BLaER1 (cell line): ENCODE measurements around the gene CTNND2.
A peak's percentile ranks its signal among the peaks of the same experiment; 100 is the strongest.

Experiments
- H3K27ac ChIP-seq: shearing (Covaris generic); formaldehyde crosslinking; 2 replicates; pipeline ENCODE4 v1.8.1; 2022
- H3K27me3 ChIP-seq: shearing (Covaris generic); formaldehyde crosslinking; 2 replicates; pipeline ENCODE4 v1.8.1; 2022
- H3K36me3 ChIP-seq: shearing (Covaris generic); formaldehyde crosslinking; 2 replicates; pipeline ENCODE4 v1.8.1; 2022
- H3K4me1 ChIP-seq: shearing (Covaris generic); formaldehyde crosslinking; 2 replicates; pipeline ENCODE4 v1.8.1; 2022
- H3K4me2 ChIP-seq: shearing (Covaris generic); formaldehyde crosslinking; 2 replicates; pipeline ENCODE4 v1.8.1; 2022
- H3K4me3 ChIP-seq: shearing (Covaris generic); formaldehyde crosslinking; 2 replicates; pipeline ENCODE4 v1.8.1; 2022
- H3K9ac ChIP-seq: shearing (Covaris generic); formaldehyde crosslinking; 2 replicates; pipeline ENCODE4 v1.8.1; 2022
- H3K9me3 ChIP-seq: shearing (Covaris generic); formaldehyde crosslinking; 2 replicates; pipeline ENCODE4 v1.8.1; 2022
- H4K20me1 ChIP-seq: shearing (Covaris generic); formaldehyde crosslinking; 2 replicates; pipeline ENCODE4 v1.8.1; 2022
- Cebpa-rat ChIP-seq: shearing (Covaris generic); IDR thresholded peaks from 2 replicates; pipeline ENCODE4 v1.8.1; 2022

Gene CTNND2

GRCh38 chr5:11197726-11198125 is 706.5 kb downstream of the CTNND2 start:
- Histone ChIP-seq H3K27ac (no peak overlapping the region), H3K4me2 (no peak overlapping the region), H3K27me3 (no peaks in the 10 kb centered on the region), H3K9me3 (no peaks in the 10 kb centered on the region), H3K9ac (no peak overlapping the region), H3K4me3 (no peak overlapping the region), H4K20me1 (no peaks in the 10 kb centered on the region), H3K36me3 (no peaks in the 10 kb centered on the region), H3K4me1 (no peaks in the 10 kb centered on the region)
- no peak for TF ChIP-seq Cebpa-rat

- Histone ChIP-seq H3K4me2 (peak overlapping the region; percentile 48), H4K20me1 (no peaks in the 10 kb centered on the region), H3K9me3 (peaks cover 20% of the 10 kb centered on the region), H3K27me3 (no peaks in the 10 kb centered on the region), H3K36me3 (no peaks in the 10 kb centered on the region), H3K4me1 (peaks cover 12% of the 10 kb centered on the region), H3K4me3 (no peak overlapping the region), H3K27ac (no peak overlapping the region), H3K9ac (no peak overlapping the region)
- no peak for TF ChIP-seq Cebpa-rat
These were observed 712.6 kb downstream of the CTNND2 start for GRCh38 chr5:11191673-11192072.

GRCh38 chr5:11182441-11183080 is 721.7 kb downstream of the CTNND2 start:
- no peak overlapping the region for H3K9ac ChIP-seq
- no peak overlapping the region for H3K27ac ChIP-seq
- TF ChIP-seq Cebpa-rat: no peak
- peaks cover 43% of the 10 kb centered on the region for H3K4me1 ChIP-seq
- no peaks in the 10 kb centered on the region for H3K27me3 ChIP-seq
- peaks cover 54% of the 10 kb centered on the region for H3K9me3 ChIP-seq
- H4K20me1 ChIP-seq: no peaks in the 10 kb centered on the region
- H3K36me3 ChIP-seq: no peaks in the 10 kb centered on the region
- H3K4me2 ChIP-seq: no peak overlapping the region
- H3K4me3 ChIP-seq: no peak overlapping the region

- no peaks in the 10 kb centered on the region for H3K27me3 ChIP-seq
- H3K9me3 ChIP-seq: peaks cover 48% of the 10 kb centered on the region
- H3K4me3 ChIP-seq: no peak overlapping the region
- no peak overlapping the region for H3K27ac ChIP-seq
- H3K4me2 ChIP-seq: no peak overlapping the region
- H3K9ac ChIP-seq: no peak overlapping the region
- no peaks in the 10 kb centered on the region for H3K36me3 ChIP-seq
- peaks cover 43% of the 10 kb centered on the region for H3K4me1 ChIP-seq
- no peak for TF ChIP-seq Cebpa-rat
- no peaks in the 10 kb centered on the region for H4K20me1 ChIP-seq
These were observed 722.3 kb downstream of the CTNND2 start for GRCh38 chr5:11181940-11182339.

GRCh38 chr5:11180890-11181289 is 723.4 kb downstream of the CTNND2 start:
- TF ChIP-seq Cebpa-rat: no peak
- H3K4me1 ChIP-seq: peaks cover 37% of the 10 kb centered on the region
- H3K27ac ChIP-seq: 0 out of 2 replicates have a peak overlapping the region, but pooled peaks have one; percentile 18
- H3K36me3 ChIP-seq: no peaks in the 10 kb centered on the region
- peak overlapping the region; percentile 17; the same call in 1 of the 2 replicates for H3K4me2 ChIP-seq
- H3K9ac ChIP-seq: no peak overlapping the region
- H3K9me3 ChIP-seq: peaks cover 37% of the 10 kb centered on the region
- no peaks in the 10 kb centered on the region for H4K20me1 ChIP-seq
- H3K4me3 ChIP-seq: no peak overlapping the region; the same call in 1 of the 2 replicates
- no peaks in the 10 kb centered on the region for H3K27me3 ChIP-seq

- no peaks in the 10 kb centered on the region for H3K36me3 ChIP-seq
- H3K9ac ChIP-seq: no peak overlapping the region
- H3K4me1 ChIP-seq: peaks cover 27% of the 10 kb centered on the region
- no peak overlapping the region for H3K27ac ChIP-seq
- no peak for TF ChIP-seq Cebpa-rat
- H3K4me2 ChIP-seq: no peak overlapping the region
- no peaks in the 10 kb centered on the region for H4K20me1 ChIP-seq
- H3K9me3 ChIP-seq: peaks cover 36% of the 10 kb centered on the region
- H3K27me3 ChIP-seq: no peaks in the 10 kb centered on the region
- H3K4me3 ChIP-seq: no peak overlapping the region
These were observed 726.1 kb downstream of the CTNND2 start for GRCh38 chr5:11177999-11178711.

- Histone ChIP-seq H3K9ac (no peak overlapping the region), H3K4me2 (no peak overlapping the region), H3K4me1 (peaks cover 33% of the 10 kb centered on the region), H3K36me3 (no peaks in the 10 kb centered on the region), H3K27ac (no peak overlapping the region), H4K20me1 (no peaks in the 10 kb centered on the region), H3K4me3 (no peak overlapping the region), H3K9me3 (peaks cover 21% of the 10 kb centered on the region), H3K27me3 (no peaks in the 10 kb centered on the region)
- TF ChIP-seq Cebpa-rat: no peak
These were observed 729.7 kb downstream of the CTNND2 start for GRCh38 chr5:11174591-11174990.

- Histone ChIP-seq H3K36me3 (no peaks in the 10 kb centered on the region), H3K9ac (no peak overlapping the region), H3K9me3 (peaks cover 6% of the 10 kb centered on the region; the same call in 1 of the 2 replicates), H3K4me1 (peaks cover 29% of the 10 kb centered on the region), H3K4me2 (peak overlapping the region; percentile 3), H3K27me3 (no peaks in the 10 kb centered on the region), H4K20me1 (no peaks in the 10 kb centered on the region), H3K4me3 (no peak overlapping the region), H3K27ac (no peak overlapping the region)
- no peak for TF ChIP-seq Cebpa-rat
These were observed 731.8 kb downstream of the CTNND2 start for GRCh38 chr5:11172484-11172883.

GRCh38 chr5:11171236-11171635 is 733.0 kb downstream of the CTNND2 start:
- Histone ChIP-seq H3K27me3 (no peaks in the 10 kb centered on the region), H3K4me2 (peak overlapping the region; percentile 37), H3K9me3 (peaks cover 6% of the 10 kb centered on the region; the same call in 1 of the 2 replicates), H3K4me3 (no peak overlapping the region), H4K20me1 (no peaks in the 10 kb centered on the region), H3K36me3 (no peaks in the 10 kb centered on the region), H3K27ac (no peak overlapping the region), H3K9ac (no peak overlapping the region), H3K4me1 (peaks cover 29% of the 10 kb centered on the region)
- TF ChIP-seq Cebpa-rat: no peak

- TF ChIP-seq Cebpa-rat: no peak
- Histone ChIP-seq H3K9me3 (peaks cover 6% of the 10 kb centered on the region; the same call in 1 of the 2 replicates), H4K20me1 (no peaks in the 10 kb centered on the region), H3K27me3 (no peaks in the 10 kb centered on the region), H3K4me3 (no peak overlapping the region), H3K9ac (no peak overlapping the region), H3K4me2 (no peak overlapping the region), H3K27ac (no peak overlapping the region), H3K4me1 (peaks cover 11% of the 10 kb centered on the region), H3K36me3 (no peaks in the 10 kb centered on the region)
These were observed 737.3 kb downstream of the CTNND2 start for GRCh38 chr5:11166923-11167322.
